ENCODE measurements around the gene PAGE3. TPM values are rescaled to one million over a fixed set of nuclear protein-coding genes. Genes with fewer than 3 reads are reported as not detected.

Gene PAGE3
- total and polyA plus RNA-seq, 2 of the 4 experiments (the other 2 are of a cell fraction), result not detected

- in situ Hi-C loops (cut with MboI; ENCODE audit: low sequenced_read_pairs), result no loop called here
- Histone ChIP-seq H3K4ac (ENCODE audit: low read depth, low read length) (no peak overlapping the region), H4K8ac (ENCODE audit: low read depth in 2 of 2, low read length in 2 of 2) (no peak overlapping the region), H3K9me1 (ENCODE audit: insufficient read depth, low read length) (no peaks in the 10 kb centered on the region), H2BK5ac (ENCODE audit: low read depth, low read length, poor library complexity, severe bottlenecking) (no peak overlapping the region), H3K18ac (ENCODE audit: low read depth, low read length) (no peak overlapping the region), H3K56ac (ENCODE audit: extremely low read depth, insufficient read depth, low read length) (no peak overlapping the region), H4K5ac (ENCODE audit: low read depth, low read length) (no peak overlapping the region), H3K9me3 (ENCODE audit: control insufficient read depth, insufficient read depth, low read length) (no peaks in the 10 kb centered on the region), H3K23ac (ENCODE audit: low read depth, low read length) (no peak overlapping the region), H3K27me3 (ENCODE audit: control insufficient read depth, insufficient read depth, low read length) (no peaks in the 10 kb centered on the region), H3K27ac (ENCODE audit: insufficient read depth, low read length) (no peak overlapping the region), H2AK9ac (replicated peaks; ENCODE audit: low read depth, low read length, poor library complexity) (no peak overlapping the region), H3K4me3 (ENCODE audit: insufficient read depth, low read depth, low read length) (no peak overlapping the region), H4K91ac (ENCODE audit: insufficient read depth, low read depth, low read length) (no peak overlapping the region), H3K4me1 (ENCODE audit: control insufficient read depth, insufficient read depth, low read length) (no peaks in the 10 kb centered on the region), H4K20me1 (ENCODE audit: insufficient read depth, low read length) (no peaks in the 10 kb centered on the region), H2BK20ac (ENCODE audit: low read depth, low read length) (no peak overlapping the region), H3K4me2 (ENCODE audit: low read depth, low read length) (no peak overlapping the region), H2AFZ (replicated peaks; ENCODE audit: low read length, poor library complexity) (no peak overlapping the region), H2AK5ac (ENCODE audit: low read depth, low read length) (no peak overlapping the region), H2BK15ac (ENCODE audit: low read depth, low read length) (no peak overlapping the region), H3K79me1 (ENCODE audit: low read depth in 1 of 2, low read length in 2 of 2) (no peaks in the 10 kb centered on the region), H3K9ac (ENCODE audit: low read depth, low read length) (no peak overlapping the region), H3K14ac (replicated peaks; ENCODE audit: low read depth, low read length) (no peak overlapping the region), H2BK120ac (ENCODE audit: low read depth, low read length) (no peak overlapping the region), H3K36me3 (ENCODE audit: control insufficient read depth, insufficient read depth, low read length) (no peaks in the 10 kb centered on the region)
- TF ChIP-seq MAFK (IDR thresholded peaks at IDR 0.05; ENCODE audit: low read depth, low read length), result peak; percentile 61
- no peak for TF ChIP-seq RAD21 (IDR thresholded peaks at IDR 0.05; ENCODE audit: low read length)
- DNase-seq, result no peak
- ChIA-PET CTCF (no interaction called here), POLR2A (ENCODE audit: unreplicated experiment) (no interaction called here)
- no peak for ATAC-seq (ENCODE audit: low read depth)
- no TSS peak for BruUV-seq (replicated peaks)
- dilution Hi-C loops (cut with HindIII; ENCODE audit: low sequenced_read_pairs, unreplicated experiment), result no loop called here
- intact Hi-C loops (cut with micrococcal nuclease), result no loop called here
These were observed 11.2 kb downstream of the PAGE3 start for GRCh38 chrX:55253528-55253927.
